Nephron (organoid): ENCODE measurements around the gene POLK.
"Not testable (repeated sequence)": the region's sequence is repeated elsewhere in the genome, so short reads cannot be mapped to it uniquely, and the experiment has no call there.

Experiments used
- H3K27ac Mint-ChIP-seq, 3 experiments: 2 replicates each; pipeline ENCODE4 v1.8.0; 2020; ENCODE audit warnings: mixed read lengths in 3 of 3, mild to moderate bottlenecking in 2 of 3, moderate library complexity in 1 of 3
- H3K27me3 Mint-ChIP-seq: 2 replicates; pipeline ENCODE4 v1.8.0; 2021; ENCODE audit warnings: low read depth, mild to moderate bottlenecking, moderate library complexity, mixed read lengths
- H3K36me3 Mint-ChIP-seq: 2 replicates; pipeline ENCODE4 v1.8.0; 2020; ENCODE audit warnings: low read depth, mixed read lengths
- H3K4me1 Mint-ChIP-seq: 2 replicates; pipeline ENCODE4 v1.8.0; 2020; ENCODE audit warnings: mixed read lengths
- H3K4me3 Mint-ChIP-seq, 3 experiments: 2 replicates each; pipeline ENCODE4 v1.8.0; 2020; ENCODE audit warnings: mild to moderate bottlenecking in 3 of 3, mixed read lengths in 3 of 3, moderate library complexity in 2 of 3
- H3K9me3 Mint-ChIP-seq: 2 replicates; pipeline ENCODE4 v1.8.0; 2020; ENCODE audit warnings: mixed read lengths
- CTCF ChIP-seq, 3 experiments: fragments of 200-600 bp; sonication (generic); IDR thresholded peaks; one replicate each; pipeline ENCODE4 v1.5.0; 2021; ENCODE audit warnings: antibody characterized with exemption in 3 of 3; ENCODE audit not compliant: unreplicated experiment in 3 of 3

POLK gene

GRCh38 chr5:75529185-75529584 lies 17.5 kb downstream of the POLK start:
- Mint-ChIP-seq H3K4me3 (no peak overlapping the region), H3K9me3 (peaks cover 18% of the 10 kb centered on the region), H3K27ac (no peak overlapping the region), H3K36me3 (peaks cover 29% of the 10 kb centered on the region), H3K27me3 (no peaks in the 10 kb centered on the region), H3K4me1 (no peaks in the 10 kb centered on the region)
- TF ChIP-seq CTCF (IDR thresholded peaks at IDR 0.05; ENCODE audit: unreplicated experiment in 3 of 3): no peak

GRCh38 chr5:75532190-75532589 lies 20.5 kb downstream of the POLK start:
- Mint-ChIP-seq H3K27me3 (no peaks in the 10 kb centered on the region), H3K9me3 (peaks cover 37% of the 10 kb centered on the region), H3K27ac (no peak overlapping the region), H3K4me3 (no peak overlapping the region), H3K36me3 (peaks cover 52% of the 10 kb centered on the region), H3K4me1 (no peaks in the 10 kb centered on the region)
- no peak for TF ChIP-seq CTCF (IDR thresholded peaks at IDR 0.05; ENCODE audit: unreplicated experiment in 3 of 3)

- not testable (repeated sequence) for H3K4me1 Mint-ChIP-seq, H3K27ac Mint-ChIP-seq, H3K27me3 Mint-ChIP-seq, H3K4me3 Mint-ChIP-seq
- H3K36me3 Mint-ChIP-seq: peaks cover 54% of the 10 kb centered on the region
- H3K9me3 Mint-ChIP-seq: peaks cover 37% of the 10 kb centered on the region
Observed at GRCh38 chr5:75533716-75534115, 22.0 kb downstream of the POLK start.

GRCh38 chr5:75534734-75535133 lies 23.0 kb downstream of the POLK start:
- no peak overlapping the region for H3K4me3 Mint-ChIP-seq
- no peaks in the 10 kb centered on the region for H3K4me1 Mint-ChIP-seq
- no peaks in the 10 kb centered on the region for H3K27me3 Mint-ChIP-seq
- H3K9me3 Mint-ChIP-seq: peaks cover 37% of the 10 kb centered on the region
- H3K27ac Mint-ChIP-seq: no peak overlapping the region
- H3K36me3 Mint-ChIP-seq: peaks cover 50% of the 10 kb centered on the region
- TF ChIP-seq CTCF (IDR thresholded peaks at IDR 0.05; ENCODE audit: unreplicated experiment in 3 of 3): no peak

- no peaks in the 10 kb centered on the region for H3K27me3 Mint-ChIP-seq
- no peak for TF ChIP-seq CTCF (IDR thresholded peaks at IDR 0.05; ENCODE audit: unreplicated experiment in 3 of 3)
Observed at GRCh38 chr5:75536147-75536546, 24.5 kb downstream of the POLK start.

GRCh38 chr5:75536694-75537360 lies 25.1 kb downstream of the POLK start:
- H3K4me3 Mint-ChIP-seq: no peak overlapping the region
- no peak overlapping the region for H3K27ac Mint-ChIP-seq
- no peak for TF ChIP-seq CTCF (IDR thresholded peaks at IDR 0.05; ENCODE audit: unreplicated experiment in 3 of 3)
- peaks cover 34% of the 10 kb centered on the region for H3K9me3 Mint-ChIP-seq
- H3K27me3 Mint-ChIP-seq: no peaks in the 10 kb centered on the region
- H3K36me3 Mint-ChIP-seq: peaks cover 47% of the 10 kb centered on the region
- H3K4me1 Mint-ChIP-seq: no peaks in the 10 kb centered on the region

More at GRCh38 chr5:75536147-75536546, 24.5 kb downstream of the POLK start:
- Mint-ChIP-seq H3K36me3 (peaks cover 50% of the 10 kb centered on the region), H3K9me3 (peaks cover 37% of the 10 kb centered on the region), H3K27ac (no peak overlapping the region), H3K4me3 (no peak overlapping the region), H3K4me1 (no peaks in the 10 kb centered on the region)
